GM18526 (cell line): ENCODE results near the gene MEGF11.

Source experiments
- POLR2A ChIP-seq: IDR thresholded peaks from 3 replicates; pipeline ENCODE4 v1.6.1; 2011; ENCODE audit not compliant: insufficient read length; ENCODE audit errors: extremely low read depth

Gene MEGF11

GRCh38 chr15:66017792-66018487 lies 235.6 kb downstream of the MEGF11 start:
- no peak for TF ChIP-seq POLR2A

GRCh38 chr15:66017000-66017399 lies 236.6 kb downstream of the MEGF11 start:
- TF ChIP-seq POLR2A: no peak

DNA sequence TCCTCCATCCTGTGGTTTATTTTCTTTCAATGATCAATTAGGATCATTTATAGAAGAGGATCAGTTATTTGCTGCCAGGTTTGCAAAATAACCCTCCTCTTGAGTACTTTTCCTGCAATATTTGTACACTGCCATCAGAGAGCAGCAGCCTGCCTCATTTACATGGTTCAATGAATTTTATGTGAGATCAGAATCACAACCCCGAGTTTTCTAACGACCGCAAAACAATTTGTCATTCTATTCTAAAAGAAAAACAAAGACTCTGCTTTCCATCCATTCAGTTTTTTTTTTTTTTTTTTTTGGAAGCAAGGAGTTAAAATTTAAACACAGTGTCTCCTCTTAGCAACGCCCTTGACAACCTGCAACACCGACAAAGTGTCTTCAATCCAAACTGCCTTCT lies 237.4 kb downstream of the MEGF11 start:
- TF ChIP-seq POLR2A: no peak

- no peak for TF ChIP-seq POLR2A
These were observed 238.8 kb downstream of the MEGF11 start for GRCh38 chr15:66014635-66015182.

- no peak for TF ChIP-seq POLR2A
These were observed 239.5 kb downstream of the MEGF11 start for GRCh38 chr15:66014022-66014421.

DNA sequence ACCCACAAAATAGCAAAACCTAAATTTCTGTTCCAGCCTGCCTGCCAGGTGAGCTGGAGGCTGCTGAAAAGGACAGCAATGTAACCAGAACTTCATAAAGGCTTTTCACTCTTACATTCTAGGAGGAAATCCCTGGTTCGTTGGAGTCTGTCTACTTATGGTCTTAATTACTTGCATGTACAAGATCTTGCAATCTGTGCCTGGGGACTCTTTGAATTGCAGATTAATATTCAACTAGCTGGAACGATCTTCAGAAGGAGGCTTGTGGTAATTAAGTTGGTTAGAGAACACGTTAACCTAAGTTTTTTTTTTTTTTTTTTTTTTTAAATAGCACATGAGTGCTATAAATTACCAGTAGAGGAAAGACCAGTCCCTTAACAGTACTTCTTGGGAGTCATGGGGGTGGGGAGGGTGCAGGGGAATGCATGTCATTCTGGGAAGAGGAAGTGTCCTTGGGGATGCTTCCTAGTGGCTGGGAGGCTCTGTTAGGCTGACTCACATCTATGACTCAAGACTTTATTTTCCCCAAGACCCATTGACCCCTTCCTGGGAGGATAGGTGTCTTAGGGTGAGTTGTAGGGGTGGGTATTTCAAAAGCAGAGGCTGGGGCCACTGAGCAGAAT lies 244.5 kb downstream of the MEGF11 start:
- no peak for TF ChIP-seq POLR2A

GRCh38 chr15:66007663-66008262 lies 245.8 kb downstream of the MEGF11 start:
- no peak for TF ChIP-seq POLR2A

GRCh38 chr15:66006986-66007385 lies 246.6 kb downstream of the MEGF11 start:
- TF ChIP-seq POLR2A: no peak

DNA sequence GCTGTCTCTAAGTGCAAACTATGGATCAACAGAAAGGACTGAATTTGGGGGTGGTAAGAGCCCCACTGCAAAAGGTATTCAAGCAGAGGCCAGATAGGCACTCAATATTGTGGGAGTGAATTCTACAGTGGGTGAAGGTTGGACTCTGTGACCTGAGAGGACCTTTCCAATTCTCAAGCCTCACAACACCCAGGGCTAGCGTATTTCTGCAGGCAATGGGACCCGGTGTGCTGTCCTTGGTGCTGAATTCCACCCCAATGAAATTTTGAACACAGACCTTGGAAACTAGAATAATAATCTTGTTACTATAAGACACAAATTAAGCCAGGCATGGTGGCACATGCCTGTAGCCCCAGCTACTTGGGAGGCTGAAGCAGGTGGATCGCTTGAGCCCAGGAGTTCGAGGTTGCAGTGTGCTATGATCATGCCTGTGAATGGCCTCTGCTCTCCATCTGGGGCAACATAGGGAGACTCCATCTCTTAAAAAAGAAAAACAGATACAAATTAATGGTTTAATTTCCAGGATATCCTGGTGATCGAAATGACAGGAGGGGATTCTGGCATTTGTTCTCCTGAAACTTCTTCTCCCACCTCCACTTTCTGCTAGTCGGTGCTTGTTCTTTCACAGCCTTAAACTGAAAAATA lies 248.8 kb downstream of the MEGF11 start:
- no peak for TF ChIP-seq POLR2A

DNA sequence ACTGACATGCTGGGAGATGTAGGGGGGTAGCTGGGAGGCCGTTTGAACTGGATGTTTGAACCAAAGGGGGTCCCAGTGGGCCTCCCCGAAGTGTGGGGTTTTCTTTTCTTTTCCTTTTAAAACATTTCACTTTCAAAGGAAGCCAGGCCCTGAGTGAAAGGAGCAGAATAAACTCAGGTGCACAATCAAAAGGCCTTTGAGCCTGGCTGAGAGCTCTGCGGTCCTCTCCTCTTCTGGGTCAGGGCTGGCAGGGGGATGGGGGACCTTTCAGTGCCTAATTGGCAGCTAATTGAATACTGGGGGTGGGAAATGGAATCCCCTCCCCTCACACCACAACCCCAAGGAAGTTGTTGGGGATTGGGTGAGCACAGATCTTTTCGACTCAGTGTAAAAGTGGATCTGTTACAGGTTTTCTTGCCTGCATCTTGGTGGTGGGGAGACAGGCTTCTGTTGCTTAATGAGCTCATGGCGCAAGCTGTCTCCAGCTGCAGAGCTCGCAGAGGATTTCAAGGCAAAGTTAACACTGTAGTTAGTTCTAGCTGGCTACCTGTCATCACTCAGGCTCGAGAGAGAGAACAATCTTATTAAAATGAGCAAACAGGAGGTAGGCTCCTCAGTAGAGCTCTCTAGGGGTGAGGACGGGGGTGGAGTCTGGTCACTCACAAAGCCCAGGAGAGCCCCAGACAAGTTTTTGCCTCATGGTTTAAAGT lies 251.7 kb downstream of the MEGF11 start:
- no peak for TF ChIP-seq POLR2A

DNA sequence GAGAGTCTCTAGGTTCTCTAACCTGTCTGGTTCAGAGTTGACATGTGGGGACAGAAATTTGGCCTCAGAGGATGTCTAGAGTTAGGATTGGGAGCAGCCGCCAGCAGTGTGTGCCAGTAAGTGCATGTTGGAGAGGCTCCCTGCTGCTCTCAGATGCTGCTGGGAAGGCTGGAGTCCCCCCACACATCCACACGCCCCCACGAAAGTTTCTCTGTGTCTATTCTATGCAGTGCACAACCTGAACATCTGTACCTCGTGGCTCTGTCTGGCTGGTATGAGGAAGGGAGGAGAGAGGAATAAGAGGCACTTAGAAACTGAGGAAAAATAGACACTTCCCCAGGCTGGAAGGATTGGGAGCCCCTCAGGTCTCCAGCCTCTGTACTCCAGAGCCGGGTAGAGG lies 252.5 kb downstream of the MEGF11 start:
- no peak for TF ChIP-seq POLR2A

GRCh38 chr15:65998486-65998885 lies 255.1 kb downstream of the MEGF11 start:
- no peak for TF ChIP-seq POLR2A

DNA sequence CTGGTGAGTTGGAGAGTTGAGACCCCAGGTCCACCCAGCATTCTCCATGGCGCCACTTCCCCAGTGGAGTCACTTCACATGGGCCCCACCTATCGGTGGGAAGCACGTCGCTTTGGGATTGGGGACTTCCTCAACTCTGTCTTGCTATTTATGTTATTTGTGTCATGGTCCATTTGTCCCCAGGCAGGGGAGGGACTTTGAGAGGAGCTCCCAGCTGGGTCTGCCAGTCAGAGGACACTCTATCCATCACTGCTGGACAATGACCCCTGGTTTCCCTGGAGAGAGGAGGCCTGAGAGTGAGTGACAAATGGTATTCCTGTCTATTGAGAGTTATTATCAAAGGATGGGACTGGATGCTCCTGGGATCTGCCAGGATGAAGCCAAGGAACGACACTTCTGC lies 256.6 kb downstream of the MEGF11 start:
- no peak for TF ChIP-seq POLR2A

- TF ChIP-seq POLR2A: no peak
These were observed 258.7 kb downstream of the MEGF11 start for GRCh38 chr15:65994832-65995231.

DNA sequence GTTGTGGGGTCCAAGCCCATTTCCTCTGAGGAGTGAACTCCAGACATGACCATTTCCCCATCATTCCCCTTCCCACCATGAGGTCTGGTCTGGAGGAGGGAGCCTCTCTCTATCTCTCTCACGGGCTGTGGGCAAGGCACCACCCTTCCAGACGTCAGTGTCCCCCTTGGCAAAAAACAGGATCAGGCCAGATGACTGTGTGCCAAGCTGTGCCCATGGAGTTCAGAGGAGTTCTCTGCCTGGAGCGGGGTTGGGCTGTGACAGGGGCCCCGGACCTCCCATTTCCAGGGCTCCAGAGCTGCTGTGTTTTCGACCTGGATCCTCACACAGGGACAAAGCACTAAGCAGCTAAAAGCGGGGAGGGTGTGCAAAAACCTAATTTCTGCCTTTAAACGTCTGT lies 259.8 kb downstream of the MEGF11 start:
- no peak for TF ChIP-seq POLR2A
